GM06990 (cell line): Measurements from ENCODE around the gene LCNL1.

Source experiments
- DNase-seq: peaks from one replicate; pipeline ENCODE4 v3.0.0-alpha.2; 2011; ENCODE audit not compliant: insufficient read length; ENCODE audit errors: extremely low read depth
- H3K27me3 ChIP-seq: replicated peaks from 2 replicates; pipeline ENCODE4 v1.6.0; 2011; ENCODE audit warnings: low read length; ENCODE audit not compliant: control insufficient read depth, insufficient read depth
- H3K36me3 ChIP-seq: 2 replicates; pipeline ENCODE4 v1.5.1; 2011; ENCODE audit warnings: low read length; ENCODE audit not compliant: control insufficient read depth, insufficient read depth
- H3K4me3 ChIP-seq: replicated peaks from 2 replicates; pipeline ENCODE4 v1.5.1; 2011; ENCODE audit warnings: low read depth, mild to moderate bottlenecking, control low read depth, low read length
- TF ChIP-seq, protein P1 (sequence below): IDR thresholded peaks from 2 replicates; pipeline ENCODE4 v1.5.1; 2011; ENCODE audit warnings: low read length, control low read depth, mild to moderate bottlenecking, inconsistent platforms; ENCODE audit not compliant: insufficient read depth, poor library complexity, severe bottlenecking

LCNL1 gene

DNA sequence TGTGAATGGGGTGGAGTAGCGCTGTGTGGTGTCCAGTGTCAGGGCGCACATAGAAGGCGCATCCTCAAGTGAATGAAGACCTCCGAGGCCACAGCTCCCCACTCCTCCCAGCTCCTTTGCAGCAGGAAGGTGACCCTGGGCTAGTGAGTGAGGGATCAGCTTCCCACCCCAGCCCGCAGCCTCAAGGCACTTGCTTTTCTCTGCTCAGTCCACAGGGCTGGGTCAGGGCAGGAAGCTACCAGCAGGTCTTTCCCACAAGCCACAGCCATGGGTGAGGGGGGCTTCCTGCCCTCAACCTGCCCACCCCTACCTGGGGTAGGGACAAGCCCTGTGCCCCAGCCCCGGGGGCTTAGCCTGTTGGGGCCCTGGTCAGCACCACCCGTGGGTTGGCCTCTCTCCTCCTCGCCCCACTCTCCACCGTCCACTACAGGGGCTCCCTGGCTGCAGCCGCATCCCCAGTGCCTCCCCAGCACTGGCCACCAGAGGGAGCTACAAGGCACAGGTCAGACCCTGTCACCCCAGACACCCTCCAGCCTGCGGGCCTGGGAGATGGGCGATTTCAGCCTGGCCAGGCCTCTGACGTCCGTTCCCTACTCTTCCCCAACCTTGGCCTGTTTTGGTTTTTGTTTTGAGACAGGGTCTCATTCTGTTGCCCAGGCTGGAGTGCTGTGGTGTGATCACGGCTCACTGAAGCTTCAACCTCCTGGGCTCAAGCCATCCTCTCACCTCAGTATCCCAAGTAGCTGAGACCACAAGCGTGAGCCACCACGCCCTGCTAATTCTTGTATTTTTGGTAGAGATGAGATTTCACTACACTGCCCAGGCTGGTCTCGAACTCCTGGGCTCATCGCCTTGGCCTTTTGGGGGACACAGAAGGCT is 46.5 kb downstream of the LCNL1 start:
- DNase-seq = peak; percentile 82
- Histone ChIP-seq H3K27me3 (no peaks in the 10 kb centered on the region; the same call in 1 of the 2 replicates), H3K36me3 (no peaks in the 10 kb centered on the region), H3K4me3 (no peak overlapping the region; the same call in 1 of the 2 replicates)
- TF ChIP-seq, protein P1, sequence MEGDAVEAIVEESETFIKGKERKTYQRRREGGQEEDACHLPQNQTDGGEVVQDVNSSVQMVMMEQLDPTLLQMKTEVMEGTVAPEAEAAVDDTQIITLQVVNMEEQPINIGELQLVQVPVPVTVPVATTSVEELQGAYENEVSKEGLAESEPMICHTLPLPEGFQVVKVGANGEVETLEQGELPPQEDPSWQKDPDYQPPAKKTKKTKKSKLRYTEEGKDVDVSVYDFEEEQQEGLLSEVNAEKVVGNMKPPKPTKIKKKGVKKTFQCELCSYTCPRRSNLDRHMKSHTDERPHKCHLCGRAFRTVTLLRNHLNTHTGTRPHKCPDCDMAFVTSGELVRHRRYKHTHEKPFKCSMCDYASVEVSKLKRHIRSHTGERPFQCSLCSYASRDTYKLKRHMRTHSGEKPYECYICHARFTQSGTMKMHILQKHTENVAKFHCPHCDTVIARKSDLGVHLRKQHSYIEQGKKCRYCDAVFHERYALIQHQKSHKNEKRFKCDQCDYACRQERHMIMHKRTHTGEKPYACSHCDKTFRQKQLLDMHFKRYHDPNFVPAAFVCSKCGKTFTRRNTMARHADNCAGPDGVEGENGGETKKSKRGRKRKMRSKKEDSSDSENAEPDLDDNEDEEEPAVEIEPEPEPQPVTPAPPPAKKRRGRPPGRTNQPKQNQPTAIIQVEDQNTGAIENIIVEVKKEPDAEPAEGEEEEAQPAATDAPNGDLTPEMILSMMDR = peak; percentile 98

DNA sequence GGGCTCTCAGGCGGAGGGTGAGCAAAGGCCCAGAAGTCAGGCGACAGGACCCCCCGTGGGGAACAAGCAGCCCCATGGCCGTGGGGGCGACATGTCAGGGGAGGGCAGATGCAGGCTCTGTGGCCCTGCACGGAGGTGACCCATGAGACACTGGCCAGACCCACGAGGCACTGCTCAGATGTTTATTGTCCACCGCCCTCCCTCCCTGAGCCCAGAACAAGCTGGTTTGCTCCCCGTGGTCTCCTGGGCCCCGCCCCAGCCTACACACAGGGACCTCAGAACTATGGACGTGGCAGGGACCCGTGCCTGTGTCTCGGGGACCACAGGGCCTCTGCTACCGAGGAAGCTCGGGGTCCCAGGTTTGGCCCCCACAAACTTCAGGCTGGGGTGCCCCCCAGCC is 47.2 kb downstream of the LCNL1 start:
- TF ChIP-seq, protein P1 = peak; percentile 0
- Histone ChIP-seq H3K4me3 (peak overlapping the region; percentile 43), H3K27me3 (no peaks in the 10 kb centered on the region; the same call in 1 of the 2 replicates), H3K36me3 (no peaks in the 10 kb centered on the region)
- DNase-seq = peak; percentile 48

DNA sequence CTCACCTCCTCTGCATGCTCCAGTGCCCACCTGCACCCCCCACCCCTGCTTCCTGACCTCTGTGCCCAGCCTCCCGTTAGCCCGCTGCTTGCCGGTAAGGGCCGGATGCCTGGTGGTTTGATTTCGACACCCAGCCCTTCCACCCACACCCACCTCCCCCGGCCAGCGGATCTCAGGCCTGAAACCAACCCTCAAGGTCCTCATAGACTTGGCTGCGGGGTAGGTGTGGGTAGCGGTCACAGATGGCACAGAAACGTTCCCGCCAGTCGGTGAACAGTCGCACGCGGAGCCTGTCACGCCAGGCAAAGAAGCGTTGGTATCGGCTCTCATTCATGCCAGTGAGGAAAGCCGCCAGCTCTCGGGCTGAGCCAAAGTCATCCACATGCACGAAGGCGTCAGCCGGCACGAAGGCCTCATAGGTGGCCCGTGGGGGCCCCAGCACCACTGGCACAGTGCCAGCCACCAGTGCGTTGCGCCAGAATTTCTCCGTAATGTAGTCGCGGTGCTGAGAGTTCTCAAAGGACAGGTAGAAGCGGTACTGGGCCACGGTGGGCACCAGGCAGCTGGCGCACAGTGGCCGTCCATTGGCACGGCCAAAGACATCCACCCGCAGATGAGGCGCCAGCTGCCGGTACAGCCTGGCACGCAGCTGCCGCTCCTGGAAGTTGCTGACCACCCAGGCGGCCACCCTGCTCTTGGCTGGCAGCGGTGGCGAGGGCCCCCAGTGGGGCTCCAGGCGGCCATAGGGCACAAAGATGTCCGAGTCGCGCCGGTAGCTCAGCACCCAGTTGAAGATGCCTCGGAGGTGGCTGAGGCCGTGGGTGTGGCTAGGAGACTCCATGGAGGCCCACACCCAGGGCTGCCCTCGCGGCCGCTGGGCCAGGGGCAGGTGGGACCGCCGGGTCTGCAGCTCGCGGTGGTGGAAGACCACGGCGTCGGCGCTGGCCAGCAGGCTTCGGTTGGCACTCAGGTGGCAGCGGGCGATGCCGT is 48.0 kb downstream of the LCNL1 start:
- peak; percentile 81 for DNase-seq
- H3K4me3 ChIP-seq = peak overlapping the region; percentile 51
- TF ChIP-seq, protein P1 = no peak
- no peaks in the 10 kb centered on the region; the same call in 1 of the 2 replicates for H3K27me3 ChIP-seq
- no peaks in the 10 kb centered on the region for H3K36me3 ChIP-seq

DNA sequence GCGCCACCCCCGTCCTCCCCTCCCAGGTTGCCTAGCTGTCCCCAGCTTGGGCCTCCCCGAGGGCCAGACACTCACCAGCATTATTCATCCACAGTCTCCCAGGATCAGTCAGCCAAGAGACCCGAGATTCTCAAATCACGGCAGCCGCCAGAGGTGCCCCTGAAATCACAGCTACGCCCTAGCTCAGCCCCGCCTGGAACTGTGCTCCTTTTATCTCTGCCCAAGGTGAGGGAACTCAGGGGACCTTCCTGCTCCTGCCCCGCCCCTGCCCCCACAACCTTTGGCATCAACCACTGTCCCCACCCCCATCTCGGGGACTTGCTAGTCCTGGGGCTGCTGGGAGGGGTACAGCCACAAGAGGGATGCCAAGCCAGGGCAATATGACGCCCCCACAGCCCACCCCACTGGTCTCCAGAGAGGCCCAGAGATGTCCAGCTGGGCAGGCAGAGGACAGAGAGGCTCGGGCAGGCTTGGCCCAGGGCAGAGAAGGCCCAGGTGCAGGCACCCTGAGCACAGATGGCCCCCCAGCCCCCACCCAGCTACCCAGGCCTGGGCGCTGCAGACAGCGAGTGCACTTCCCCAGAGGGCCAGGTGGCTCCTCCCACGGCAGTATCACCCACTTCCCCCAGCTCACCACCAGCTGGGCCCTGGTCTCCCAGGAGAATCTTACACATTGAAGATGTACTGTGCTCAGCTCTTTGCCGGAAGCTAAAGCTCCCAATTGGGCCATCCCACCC is 49.3 kb downstream of the LCNL1 start, which contains the start of gene FUT7:
TSS of gene FUT7 (minus strand) at position 185 of the 737 bp plus-strand sequence. CDS start at position 88, 97 bp downstream.
- DNase-seq = peak; percentile 70
- peak within 1 kb of the TSS; percentile 51 for H3K4me3 ChIP-seq
- no peaks in the 10 kb centered on the region for H3K27me3 ChIP-seq

More for the DNA sequence above, 49.3 kb downstream of the LCNL1 start, which contains the start of gene FUT7:
- no peaks in the 10 kb centered on the region for H3K36me3 ChIP-seq
- TF ChIP-seq, protein P1 = no peak
